Stimulated activated naive CD4-positive, alpha-beta T cell treated with Interleukin-2 at 50 U/mL for 16 hours (primary cell): ENCODE data around the gene C16orf74.
A peak's percentile ranks its signal among the peaks of the same experiment; 100 is the strongest.

Source experiments
- DNase-seq: peaks from one replicate; lab custom pipeline; 2025; lab: John Stamatoyannopoulos, UW

The C16orf74 gene

GRCh38 chr16:85673529-85674417 lies 77.1 kb downstream of the C16orf74 start:
- DNase-seq: no peak

GRCh38 chr16:85670840-85671239 lies 80.1 kb downstream of the C16orf74 start:
- DNase-seq: no peak

- no peak for DNase-seq
These were observed 82.0 kb downstream of the C16orf74 start for GRCh38 chr16:85668676-85669424.

GRCh38 chr16:85667841-85668413 lies 83.0 kb downstream of the C16orf74 start:
- no peak for DNase-seq

- DNase-seq: no peak
These were observed 83.6 kb downstream of the C16orf74 start for GRCh38 chr16:85667261-85667660.

- DNase-seq: no peak
These were observed 85.0 kb downstream of the C16orf74 start for GRCh38 chr16:85665929-85666328.

- DNase-seq: no peak
These were observed 85.5 kb downstream of the C16orf74 start for GRCh38 chr16:85665373-85665740.

GRCh38 chr16:85664580-85665372 lies 86.1 kb downstream of the C16orf74 start:
- DNase-seq: no peak

GRCh38 chr16:85663891-85664321 lies 87.0 kb downstream of the C16orf74 start:
- DNase-seq: no peak

- no peak for DNase-seq
These were observed 87.7 kb downstream of the C16orf74 start for GRCh38 chr16:85662976-85663830.

- DNase-seq: no peak
These were observed 88.4 kb downstream of the C16orf74 start for GRCh38 chr16:85662482-85662812.

GRCh38 chr16:85661740-85662481 lies 89.0 kb downstream of the C16orf74 start:
- DNase-seq: no peak

- no peak for DNase-seq
These were observed 89.8 kb downstream of the C16orf74 start for GRCh38 chr16:85660843-85661739.

- peak; percentile 43 for DNase-seq
These were observed 90.9 kb downstream of the C16orf74 start for GRCh38 chr16:85659805-85660511.

GRCh38 chr16:85659336-85659735 lies 91.6 kb downstream of the C16orf74 start:
- no peak for DNase-seq

GRCh38 chr16:85658504-85659326 lies 92.2 kb downstream of the C16orf74 start:
- no peak for DNase-seq

- no peak for DNase-seq
These were observed 92.9 kb downstream of the C16orf74 start for GRCh38 chr16:85657996-85658395.
